AML-193 (cell line): ENCODE data around the gene FAM177A1.
"Not testable (repeated sequence)": the region's sequence is repeated elsewhere in the genome, so short reads cannot be mapped to it uniquely, and the experiment has no call there.

ENCODE experiments used
- DNase-seq, 2 experiments: peaks; one replicate each; lab custom pipeline; 2025; lab: John Stamatoyannopoulos, UW

The FAM177A1 gene

DNA sequence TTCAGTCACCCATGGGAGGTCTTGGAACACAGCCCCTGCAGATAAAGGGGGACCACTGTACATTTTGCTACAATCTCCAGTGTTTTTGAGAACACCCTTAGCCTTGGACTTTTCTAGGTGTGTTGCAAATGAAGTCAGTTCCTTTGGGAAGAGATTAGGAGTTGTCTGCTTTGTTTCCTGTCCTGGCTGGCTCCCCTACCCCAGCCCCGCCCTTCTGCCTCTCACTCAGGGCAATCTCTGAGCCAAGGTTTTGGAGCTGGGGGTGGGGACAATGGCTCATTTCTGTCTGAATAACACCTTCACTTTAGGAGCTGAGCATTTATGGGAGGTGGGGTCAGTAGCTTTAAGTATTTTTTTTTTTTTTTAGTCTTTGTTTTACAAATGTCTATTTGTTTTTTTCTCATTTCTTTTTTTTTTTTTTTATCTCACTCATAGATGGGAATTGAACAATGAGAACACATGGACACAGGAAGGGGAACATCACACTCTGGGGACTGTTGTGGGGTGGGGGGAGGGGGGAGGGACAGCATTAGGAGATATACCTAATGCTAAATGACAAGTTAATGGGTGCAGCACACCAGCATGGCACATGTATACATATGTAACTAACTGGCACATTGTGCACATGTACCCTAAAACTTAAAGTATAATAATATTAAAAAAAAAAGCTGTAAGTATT, 15.2 kb downstream of the FAM177A1 start:
- DNase-seq: not testable (repeated sequence)

DNA sequence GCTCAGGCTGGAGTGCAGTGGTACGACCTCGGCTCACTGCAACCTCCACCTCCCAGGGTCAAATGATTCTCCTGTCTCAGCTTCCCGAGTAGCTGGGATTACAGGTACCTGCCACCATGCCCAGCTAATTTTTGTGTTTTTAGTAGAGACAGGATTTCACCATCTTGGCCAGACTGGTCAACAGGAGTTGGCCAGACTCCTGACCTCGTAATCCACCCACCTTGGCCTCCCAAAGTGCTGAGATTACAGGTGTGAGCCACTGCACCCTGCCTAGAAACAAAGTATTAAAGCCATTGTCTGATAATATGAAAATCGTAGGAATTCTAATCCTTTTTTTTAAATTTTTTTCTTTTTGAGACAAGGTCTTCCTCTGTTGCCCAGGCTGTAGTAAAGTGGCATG, 19.7 kb downstream of the FAM177A1 start:
- not testable (repeated sequence) for DNase-seq

DNA sequence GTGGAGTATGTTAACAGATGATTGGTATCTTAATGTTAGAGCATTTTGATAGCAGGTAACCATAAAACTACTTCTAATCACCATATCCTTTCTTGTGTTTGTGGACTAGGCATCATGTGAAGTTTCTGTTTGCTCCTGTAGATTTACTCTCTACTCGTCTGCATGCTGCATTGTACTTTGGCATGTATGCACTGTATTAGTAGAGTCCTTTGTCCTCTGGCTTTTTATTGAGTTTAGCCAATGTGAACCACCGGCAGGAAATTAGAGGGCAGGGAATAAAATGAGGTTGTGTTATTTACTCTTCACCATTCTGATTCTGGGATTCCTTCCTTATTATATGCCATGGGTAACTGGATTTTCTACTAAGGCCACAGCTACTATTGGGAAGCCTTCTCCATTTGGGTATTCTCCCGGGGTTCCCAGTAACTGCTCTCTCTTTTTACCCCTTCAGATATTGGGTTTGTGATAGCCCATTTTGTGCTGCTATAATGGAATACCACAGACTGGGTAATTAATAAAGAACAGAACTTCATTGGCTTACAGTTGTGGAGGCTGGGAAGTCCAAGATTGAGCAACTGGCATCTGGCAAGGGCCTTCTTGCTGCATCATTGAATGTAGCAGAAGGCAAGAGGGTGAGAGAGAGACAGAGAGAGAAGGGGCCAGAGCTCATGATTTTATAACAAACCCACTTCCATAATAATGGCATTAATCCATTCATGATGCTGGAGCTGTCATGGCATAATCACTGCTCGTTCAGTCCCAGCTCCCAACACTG, 22.4 kb downstream of the FAM177A1 start:
- no peak for DNase-seq

DNA sequence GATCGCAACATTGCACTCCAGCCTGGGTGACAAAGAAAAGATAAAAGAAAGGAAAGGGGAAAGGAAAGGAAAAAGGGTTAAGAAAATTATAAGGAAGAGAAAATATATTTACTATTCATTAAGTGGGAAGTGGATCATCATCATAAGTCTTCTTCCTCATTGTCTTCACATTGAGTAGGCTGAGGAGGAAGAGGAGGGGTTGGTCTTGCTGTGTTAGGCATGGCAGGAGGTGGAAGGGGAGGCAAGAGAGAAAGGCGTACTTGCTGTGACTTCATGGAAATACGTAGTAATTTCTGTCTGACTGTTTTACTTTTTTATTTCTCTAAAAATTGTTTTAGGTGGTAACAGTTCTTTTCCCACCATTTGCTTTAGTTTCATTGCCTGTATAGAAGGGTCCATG, 26.2 kb downstream of the FAM177A1 start:
- no peak for DNase-seq

DNA sequence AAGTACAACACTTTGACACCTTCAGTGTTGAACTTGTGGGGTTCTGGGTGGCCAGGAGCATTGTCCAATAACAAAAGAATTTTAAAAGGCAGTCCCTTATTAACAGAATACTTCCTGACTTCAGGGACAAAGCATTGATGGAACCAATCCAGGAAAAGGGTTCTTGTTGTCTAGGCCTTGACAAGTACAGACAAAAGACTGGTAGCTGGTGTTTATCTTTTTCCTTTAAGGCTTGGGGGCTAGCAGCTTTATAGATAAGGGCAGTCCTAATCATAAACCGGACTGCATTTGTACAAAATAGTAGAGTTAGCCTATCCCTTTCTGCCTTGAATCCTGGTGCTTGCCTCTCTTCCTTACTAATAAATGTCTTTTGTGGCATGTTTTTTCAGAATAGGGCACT, 27.4 kb downstream of the FAM177A1 start:
- no peak for DNase-seq

DNA sequence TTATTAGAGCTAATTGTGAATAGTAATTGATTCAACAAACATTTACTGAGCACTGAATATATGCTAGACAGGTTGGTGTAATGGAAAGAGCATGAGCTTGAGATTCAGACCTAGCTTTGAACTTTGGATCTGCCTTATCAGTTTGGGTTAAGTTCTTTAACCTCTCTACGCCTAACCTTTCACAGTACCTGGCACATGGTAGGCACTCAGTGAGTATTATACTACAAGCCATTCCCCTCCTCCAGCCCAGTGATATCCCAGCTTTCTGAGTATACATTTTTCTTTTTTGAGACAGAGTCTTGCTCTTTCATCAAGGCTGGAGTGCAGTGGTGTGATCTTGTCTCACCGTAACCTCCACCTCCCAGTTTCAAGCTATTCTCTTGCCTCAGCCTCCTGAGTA, 32.0 kb downstream of the FAM177A1 start:
- no peak for DNase-seq

DNA sequence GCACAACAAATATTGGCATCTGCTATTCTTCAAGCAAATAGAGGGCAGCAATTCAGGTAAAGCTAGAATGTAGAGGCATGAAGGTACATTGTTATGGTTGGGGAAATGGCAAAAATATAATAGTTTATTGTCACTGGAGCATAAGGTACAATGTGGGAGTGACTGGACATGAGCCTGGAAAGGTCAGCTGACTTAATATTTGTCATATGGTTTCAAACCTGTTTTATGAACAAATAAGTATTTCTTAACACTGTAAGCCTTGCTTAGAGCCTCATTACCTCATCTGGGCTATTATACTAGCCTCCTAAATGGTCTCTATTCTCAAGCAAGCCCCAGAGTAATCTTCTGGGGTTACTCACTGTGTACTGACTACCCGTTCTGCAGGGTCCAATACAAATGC, 33.7 kb downstream of the FAM177A1 start:
- no peak for DNase-seq

DNA sequence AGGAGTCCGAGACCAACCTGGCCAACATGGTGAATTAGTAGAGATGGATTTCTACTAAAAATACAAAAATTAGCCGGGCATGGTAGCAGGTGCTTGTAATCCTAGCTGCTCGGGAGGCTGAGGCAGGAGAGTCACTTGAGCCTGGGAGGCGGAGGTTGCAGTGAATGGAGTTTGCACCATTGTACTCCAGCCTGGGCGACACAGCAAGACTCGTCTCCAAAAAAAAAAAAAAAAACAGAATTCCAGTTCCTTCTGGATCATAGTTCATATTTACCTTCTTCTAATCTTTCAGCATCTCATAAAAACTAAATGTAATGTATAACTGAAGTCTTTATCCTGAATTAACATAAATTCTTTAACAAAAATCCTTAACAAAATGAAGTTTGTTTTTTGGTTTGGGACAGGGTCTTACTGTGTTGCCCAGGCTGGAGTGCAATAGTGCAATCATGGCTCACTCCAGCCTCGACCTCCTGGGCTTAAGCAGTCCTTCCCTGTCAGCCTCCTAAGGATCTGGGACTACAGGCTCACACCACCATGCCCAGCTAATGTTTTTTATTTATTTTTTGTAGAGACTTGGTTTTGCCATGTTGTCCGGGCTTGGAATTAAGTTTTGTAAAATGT, 37.6 kb downstream of the FAM177A1 start:
- DNase-seq: no peak

DNA sequence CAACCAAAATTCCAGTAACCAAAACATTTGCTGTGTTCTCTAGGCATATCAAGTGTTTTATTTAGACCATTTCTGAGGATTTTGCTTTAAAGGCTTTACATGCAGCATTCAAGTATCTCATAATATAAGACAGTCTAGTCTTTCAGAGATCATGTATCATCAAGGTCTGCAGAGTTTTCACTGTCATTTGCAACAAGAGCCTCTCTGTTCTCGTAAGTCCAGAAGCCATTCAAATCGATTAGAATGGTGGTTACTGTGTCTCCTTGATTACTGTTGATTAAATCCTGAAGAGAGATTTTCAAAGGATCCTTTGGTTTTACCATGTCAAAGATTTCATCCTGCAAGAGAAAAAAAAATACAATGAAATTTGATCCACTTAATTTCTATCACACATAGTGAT, 39.4 kb downstream of the FAM177A1 start:
- no peak for DNase-seq

DNA sequence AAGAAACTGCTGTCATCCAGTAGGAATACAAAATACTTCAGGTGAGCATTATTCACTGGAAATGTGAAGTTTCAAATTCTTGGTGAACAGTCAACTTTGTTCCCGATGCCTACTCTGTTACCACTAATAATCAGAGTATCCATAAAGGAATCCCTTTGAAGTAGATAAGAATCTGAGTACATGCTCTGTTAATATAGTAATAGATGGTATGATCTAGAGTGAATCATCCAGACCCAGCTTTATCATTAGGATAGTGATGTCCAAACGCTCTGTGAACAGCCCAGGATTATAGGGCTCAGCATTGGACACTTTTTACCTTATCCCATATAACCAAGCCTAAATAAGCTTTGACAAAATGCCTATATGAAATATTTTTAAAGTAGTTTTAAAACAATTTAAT, 42.4 kb downstream of the FAM177A1 start:
- no peak for DNase-seq

DNA sequence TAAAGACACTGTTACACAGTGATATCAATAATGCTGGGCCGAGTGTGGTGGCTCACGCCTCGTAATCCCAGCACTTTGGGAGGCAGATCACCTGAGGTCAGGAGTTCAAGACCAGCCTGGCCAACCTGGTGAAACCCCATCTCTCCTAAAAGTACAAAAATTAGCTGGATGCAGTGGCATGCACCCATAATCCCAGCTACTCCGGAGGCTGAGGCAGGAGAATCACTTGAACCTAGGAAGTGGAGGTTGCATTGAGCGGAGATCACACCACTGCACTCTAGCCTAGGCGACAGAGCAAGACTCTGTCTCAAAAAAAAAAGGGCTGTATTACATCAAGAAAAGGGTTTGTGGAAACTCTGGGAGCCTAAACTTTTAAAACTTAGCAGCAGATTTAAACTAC, 48.6 kb downstream of the FAM177A1 start:
- DNase-seq: not testable (repeated sequence)

DNA sequence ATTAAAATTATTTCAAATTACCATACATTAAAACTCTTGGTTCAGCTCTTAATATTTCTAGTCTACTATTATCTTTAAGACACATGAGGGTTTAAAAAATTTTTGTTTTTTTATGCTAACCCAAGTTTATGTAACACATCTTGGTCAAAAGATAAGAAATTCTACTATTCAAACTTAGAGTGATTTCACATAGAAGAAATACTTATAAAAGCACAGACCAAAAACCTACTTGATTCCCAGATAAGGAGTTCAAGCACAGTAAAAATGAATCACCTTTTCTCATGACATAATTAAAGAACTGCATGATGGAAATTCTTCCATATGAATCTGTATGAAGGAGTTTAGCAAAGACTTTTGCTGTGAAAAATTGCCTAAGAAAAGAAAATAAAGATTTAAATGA, 61.8 kb downstream of the FAM177A1 start:
- no peak for DNase-seq

DNA sequence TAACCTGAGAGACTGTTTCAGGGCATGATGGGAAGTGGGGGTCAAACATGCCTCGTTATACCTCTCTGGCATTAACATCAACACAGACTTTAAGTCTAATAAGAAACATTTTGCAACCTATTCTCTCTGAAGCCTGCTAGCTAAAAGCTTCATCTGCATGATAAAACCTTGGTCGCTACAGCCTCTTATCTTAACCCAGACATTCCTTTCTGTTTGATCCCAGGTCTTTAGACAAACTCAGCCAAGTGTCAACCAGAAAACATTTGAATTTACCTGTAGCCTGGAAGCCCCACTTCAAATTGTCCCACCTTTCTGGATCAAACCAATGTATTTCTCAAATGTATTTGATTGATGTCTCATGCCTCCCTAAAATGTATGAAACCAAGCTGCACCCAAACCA, 66.6 kb downstream of the FAM177A1 start:
- no peak for DNase-seq

DNA sequence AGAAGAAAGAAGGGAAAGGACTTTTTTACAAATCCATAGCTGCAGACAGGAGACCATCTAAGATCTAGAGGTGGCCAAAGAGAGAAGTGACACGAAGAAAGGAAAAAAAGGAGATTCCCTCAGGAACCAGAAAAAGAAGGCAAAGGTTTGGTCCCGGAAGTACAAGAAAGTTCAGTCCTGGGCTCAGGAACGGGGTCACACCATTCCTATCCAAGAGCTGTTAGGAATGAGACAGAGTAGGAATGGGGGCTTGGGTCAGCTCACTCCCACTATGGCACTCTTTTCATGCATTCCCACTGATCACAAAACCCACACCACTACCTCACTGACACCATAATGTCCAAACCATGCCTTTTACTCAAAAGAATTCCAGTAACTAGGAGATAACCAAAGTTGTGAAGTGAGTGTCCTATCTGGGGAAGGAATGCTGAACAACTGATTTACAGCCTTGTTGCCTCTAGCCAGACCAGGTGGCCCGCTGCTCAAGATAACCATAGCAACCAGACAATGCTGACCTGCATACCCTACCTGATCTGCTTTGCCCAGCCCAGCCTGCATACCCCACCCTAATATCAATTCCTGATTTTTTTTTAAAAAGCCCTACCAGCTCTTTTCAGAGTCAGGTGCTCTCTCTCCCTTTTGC, 67.4 kb downstream of the FAM177A1 start:
- no peak for DNase-seq

DNA sequence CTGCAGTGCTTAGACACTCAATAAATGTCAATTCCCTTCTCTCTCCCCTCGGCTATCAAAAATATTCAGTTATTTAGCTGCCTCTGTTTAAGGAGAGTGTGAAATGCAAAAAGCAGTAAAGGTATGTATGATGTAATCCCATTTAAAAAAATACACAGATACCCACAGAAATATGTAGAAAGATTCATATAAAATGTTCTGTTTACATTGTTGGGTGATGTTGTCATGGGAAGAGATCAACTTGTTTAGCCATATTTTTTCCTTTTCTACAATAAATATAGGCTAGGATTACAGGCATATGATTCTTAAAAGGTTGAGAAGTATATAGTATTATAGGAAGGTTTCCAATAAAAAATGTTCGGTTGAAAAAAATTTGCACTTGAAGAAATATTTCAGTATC, 68.0 kb downstream of the FAM177A1 start:
- no peak for DNase-seq

DNA sequence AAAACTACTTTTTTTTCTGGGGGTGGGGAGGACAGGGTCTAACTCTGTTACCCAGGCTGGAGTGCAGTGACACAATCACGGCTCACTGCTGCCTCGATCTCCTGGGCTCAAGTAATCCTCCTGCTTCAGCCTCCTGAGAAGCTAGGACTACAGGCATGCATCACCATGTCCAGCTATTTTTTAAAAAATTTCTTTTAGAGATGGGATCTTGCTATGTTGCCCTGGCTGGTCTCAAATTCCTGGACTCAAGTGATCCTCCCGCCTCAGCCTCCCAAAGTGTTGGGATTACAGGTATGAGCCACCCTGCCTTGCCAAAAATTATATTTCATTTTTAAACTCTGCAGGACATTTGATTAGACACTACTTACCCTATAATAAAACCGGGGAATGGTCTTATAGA, 70.2 kb downstream of the FAM177A1 start:
- no peak for DNase-seq

DNA sequence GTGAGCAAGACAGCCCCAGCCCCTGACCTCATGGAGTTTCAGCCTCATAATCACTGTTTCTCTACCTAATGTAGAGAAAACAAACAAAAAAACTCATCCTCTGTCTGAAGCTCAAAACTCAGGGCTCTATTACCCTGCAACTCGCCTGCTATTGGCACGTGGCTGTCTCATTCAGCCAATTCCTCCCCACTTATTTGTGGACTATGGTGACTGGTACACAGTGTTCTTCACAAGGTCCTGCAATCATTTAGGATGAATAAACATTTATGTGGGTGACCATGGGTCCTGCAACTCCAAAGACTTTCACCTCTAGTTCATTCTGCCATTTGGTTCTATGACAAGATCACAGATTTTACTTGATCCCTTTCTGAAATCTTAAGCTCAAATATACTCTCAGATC, 71.0 kb downstream of the FAM177A1 start:
- DNase-seq: no peak

DNA sequence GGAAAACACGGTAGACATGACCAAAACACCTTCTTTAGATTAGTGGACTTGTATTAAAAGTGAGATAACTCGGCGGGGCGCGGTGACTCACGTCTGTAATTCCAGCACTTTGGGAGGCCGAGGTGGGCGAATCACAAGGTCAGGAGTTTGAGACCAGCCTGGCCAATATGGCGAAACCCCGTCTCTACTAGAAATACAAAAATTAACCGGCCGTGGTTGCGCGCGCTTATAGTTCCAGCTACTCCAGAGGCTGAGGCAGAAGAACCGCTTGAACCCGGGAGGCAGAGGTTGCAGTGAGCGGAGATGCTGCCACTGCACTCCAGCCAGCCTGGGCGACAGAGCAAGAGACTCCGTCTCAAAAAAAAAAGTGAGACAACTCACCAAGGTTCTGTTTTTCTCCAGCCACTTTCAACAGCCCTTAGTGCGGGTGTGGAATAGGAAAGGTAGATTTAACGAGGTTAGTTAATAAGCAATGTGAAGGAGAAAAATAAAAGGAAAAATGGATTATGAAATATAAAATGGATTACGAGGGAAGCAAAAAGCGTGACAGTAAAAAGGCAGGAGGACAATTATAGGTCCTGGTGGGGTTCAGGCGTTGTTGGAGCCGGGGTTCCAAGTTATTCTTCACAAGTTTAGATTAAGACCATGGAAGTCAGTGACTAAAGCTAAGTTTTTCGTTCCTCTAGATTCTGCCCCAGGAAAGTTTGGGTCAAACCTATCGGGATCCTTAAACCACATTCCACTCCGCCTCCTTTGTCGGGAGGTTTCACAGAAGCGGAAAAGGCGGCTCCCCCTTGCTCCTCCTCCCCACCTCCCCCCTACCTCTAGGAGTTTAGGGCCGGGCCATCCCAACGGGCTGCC, 75.2 kb downstream of the FAM177A1 start:
- peak in 1 of 2 experiments; percentile 59 for DNase-seq

DNA sequence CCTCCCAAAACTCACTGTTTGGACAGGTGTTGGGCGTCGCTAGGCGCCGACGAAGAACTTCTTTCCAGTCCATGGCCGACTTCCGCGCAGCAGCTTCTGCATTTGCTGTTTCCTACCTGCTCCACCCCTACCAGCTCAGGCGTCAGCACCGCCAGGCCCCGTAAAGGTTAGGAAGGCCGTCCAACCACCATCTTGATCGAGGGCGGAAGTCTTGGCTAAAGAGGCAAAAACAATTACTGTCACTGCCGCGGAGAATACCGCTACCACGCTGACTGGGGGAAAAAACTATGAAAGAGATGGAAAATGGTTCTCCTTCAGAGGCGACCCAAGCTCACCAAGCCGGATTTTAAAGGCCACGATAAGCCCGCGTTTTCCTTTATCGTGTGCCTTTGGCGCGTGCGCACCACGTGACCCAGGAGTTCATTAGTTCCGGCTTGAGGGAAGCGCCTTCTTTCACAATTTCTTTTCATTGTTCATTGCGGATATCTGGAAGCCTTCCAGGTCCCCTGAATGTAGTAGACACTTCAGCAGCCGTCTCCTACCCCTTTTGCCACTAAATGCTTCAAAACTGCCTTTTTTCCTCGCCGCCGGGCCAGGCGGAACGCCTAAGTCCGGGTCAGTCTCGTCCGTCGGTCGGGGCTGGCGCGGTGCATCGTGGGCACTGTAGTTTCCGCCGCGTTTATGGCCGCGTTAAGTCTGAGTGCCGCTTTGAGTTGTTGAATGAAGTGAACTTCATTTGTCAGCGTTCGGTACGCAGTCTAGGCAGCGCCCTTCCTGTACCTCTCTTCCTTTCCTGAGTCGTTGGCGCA, 76.0 kb downstream of the FAM177A1 start, which contains the start of the genes PPP2R3C and PRORP:
Gene PPP2R3C (minus strand): TSS at position 104 of the 809 bp plus-strand sequence. CDS start 31 bp downstream, at position 73.
Gene PRORP (plus strand): TSS at position 666 of the 809 bp plus-strand sequence. CDS start 694 bp downstream, outside the sequence.
- peak; percentile 89 to 91 for DNase-seq

DNA sequence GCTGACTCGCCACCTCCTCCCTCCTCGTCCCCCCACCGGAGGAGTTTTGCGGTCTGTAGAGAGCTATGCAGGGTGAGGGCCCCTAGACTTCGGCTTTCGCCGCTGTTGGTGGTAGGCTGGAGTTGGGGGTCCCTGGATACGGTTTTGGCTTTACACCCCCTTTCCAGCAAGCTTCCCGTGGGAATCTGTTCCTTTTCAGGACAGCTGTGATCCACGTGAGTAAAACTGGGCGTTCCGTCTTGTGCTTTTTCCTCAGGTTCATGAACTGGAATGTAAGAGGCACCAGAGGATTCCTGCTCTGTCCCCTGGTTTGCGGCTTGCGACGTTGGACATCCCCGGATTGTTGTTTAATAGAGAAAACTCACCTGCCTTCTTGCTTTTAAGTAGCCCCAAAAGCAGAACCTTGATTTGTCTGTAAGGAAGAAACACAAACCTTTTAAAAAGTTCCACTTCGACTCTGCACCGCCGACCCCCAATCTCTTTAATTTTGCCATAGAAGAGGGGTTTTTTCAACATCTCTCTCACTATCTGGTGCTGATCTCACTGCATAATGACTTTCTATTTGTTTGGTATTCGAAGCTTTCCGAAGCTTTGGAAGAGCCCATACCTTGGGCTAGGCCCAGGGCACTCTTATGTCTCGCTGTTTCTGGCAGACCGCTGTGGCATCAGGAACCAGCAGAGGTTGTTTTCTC, 76.8 kb downstream of the FAM177A1 start:
- no peak for DNase-seq
